GOT3 (cell line): Measurements from ENCODE around the gene BTN1A1.
"Not testable (repeated sequence)": the region's sequence is repeated elsewhere in the genome, so short reads cannot be mapped to it uniquely, and the experiment has no call there.

Source experiments
- DNase-seq: peaks from one replicate; lab custom pipeline; 2025; ENCODE audit warnings: mixed read lengths; lab: John Stamatoyannopoulos, UW

Gene BTN1A1

GRCh38 chr6:26500102-26500501 is at the start of gene BTN1A1:
Gene BTN1A1 (plus strand): TSS chr6:26500303. CDS start chr6:26501287, 984 bp downstream.
- no peak for DNase-seq

- no peak for DNase-seq
These were observed 47.4 kb upstream of the BTN1A1 start for GRCh38 chr6:26452631-26453235.

- no peak for DNase-seq
These were observed 45.5 kb upstream of the BTN1A1 start for GRCh38 chr6:26454631-26455030.

GRCh38 chr6:26455357-26455970 is 44.6 kb upstream of the BTN1A1 start:
- DNase-seq, result no peak

- no peak for DNase-seq
These were observed 42.8 kb upstream of the BTN1A1 start for GRCh38 chr6:26457264-26457805.

- peak; percentile 30 for DNase-seq
These were observed 42.1 kb upstream of the BTN1A1 start, which contains the start of gene BTN2A1 for GRCh38 chr6:26457806-26458688. Gene BTN2A1 (plus strand): TSS chr6:26457955. CDS start chr6:26458637, 682 bp downstream.

GRCh38 chr6:26459023-26459810 is 40.9 kb upstream of the BTN1A1 start:
- no peak for DNase-seq

GRCh38 chr6:26461353-26461752 is 38.8 kb upstream of the BTN1A1 start:
- not testable (repeated sequence) for DNase-seq

GRCh38 chr6:26464014-26464413 is 36.1 kb upstream of the BTN1A1 start:
- no peak for DNase-seq

GRCh38 chr6:26464416-26465131 is 35.5 kb upstream of the BTN1A1 start:
- no peak for DNase-seq

GRCh38 chr6:26465776-26466175 is 34.3 kb upstream of the BTN1A1 start:
- DNase-seq, result no peak

GRCh38 chr6:26468829-26469228 is 31.3 kb upstream of the BTN1A1 start:
- DNase-seq, result no peak

- no peak for DNase-seq
These were observed 29.5 kb upstream of the BTN1A1 start for GRCh38 chr6:26470643-26471042.

GRCh38 chr6:26471970-26472369 is 28.1 kb upstream of the BTN1A1 start:
- DNase-seq, result no peak

- no peak for DNase-seq
These were observed 27.4 kb upstream of the BTN1A1 start for GRCh38 chr6:26472549-26473290.

GRCh38 chr6:26473429-26473757 is 26.7 kb upstream of the BTN1A1 start:
- DNase-seq, result no peak

GRCh38 chr6:26473758-26474438 is 26.2 kb upstream of the BTN1A1 start:
- DNase-seq, result peak; percentile 30

- DNase-seq, result no peak
These were observed 25.6 kb upstream of the BTN1A1 start for GRCh38 chr6:26474439-26474881.

- no peak for DNase-seq
These were observed 24.0 kb upstream of the BTN1A1 start for GRCh38 chr6:26475823-26476729.
